NCI-H2107 treated with DMSO at 0.1 percent for 48 hours (cell line): ENCODE results near the gene FGFBP2.

ENCODE experiments used
- DNase-seq: peaks from one replicate; lab custom pipeline; 2025; ENCODE audit not compliant: unreplicated experiment; lab: John Stamatoyannopoulos, UW

FGFBP2 gene

DNA sequence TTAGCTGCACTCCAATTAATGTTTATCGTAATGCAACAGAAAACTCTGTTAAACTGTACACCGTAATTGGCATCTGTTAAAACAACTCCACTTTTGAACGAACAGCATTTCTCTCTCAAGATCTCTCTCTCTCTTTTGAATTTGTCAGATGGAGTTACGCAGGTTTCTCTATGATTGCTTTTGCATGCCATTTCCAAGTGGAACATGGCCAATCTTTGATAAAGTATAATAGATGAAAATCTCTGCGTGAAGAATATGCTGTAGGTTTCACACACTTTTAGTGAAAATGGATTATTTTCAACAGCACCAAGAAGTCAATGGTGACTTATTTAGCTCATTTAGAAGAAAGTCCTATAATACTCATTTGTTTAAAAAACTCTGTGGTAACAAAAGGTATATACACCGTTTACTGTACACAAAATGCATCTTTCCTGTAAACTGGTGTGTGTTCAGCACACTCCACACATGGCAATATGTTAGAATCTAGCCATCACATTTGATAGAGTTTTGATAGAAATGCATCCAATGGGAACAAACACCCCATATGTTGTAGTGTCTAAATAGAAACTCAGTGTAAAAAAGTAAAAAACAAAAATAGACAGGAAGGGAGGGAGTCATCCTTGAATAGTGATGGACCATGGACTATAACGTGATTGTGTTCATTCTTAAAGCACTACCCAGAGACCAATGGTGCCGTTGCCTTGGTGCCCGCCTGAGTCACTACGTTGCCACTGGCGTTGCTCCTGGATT, 5.8 kb upstream of the FGFBP2 start:
- DNase-seq = no peak

DNA sequence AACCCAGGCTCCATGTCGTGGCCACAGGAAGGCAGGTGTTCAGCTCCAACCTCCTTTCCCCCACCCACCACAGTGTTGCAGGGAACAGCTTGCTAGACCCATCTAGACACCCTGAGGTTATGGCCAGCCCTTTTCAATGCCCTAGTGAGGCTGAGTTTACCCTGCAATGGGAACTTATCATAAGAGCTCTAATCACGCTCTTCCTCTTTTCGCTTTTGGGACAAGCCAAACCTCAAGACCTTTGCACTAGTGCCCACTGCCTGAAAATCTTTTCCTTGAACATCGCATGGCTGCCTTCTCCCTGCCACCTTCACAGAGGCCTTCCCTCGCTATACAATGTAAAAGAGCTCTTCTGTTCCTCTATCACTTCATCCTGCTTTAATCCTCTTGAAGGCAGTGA, 2.4 kb upstream of the FGFBP2 start:
- no peak for DNase-seq

DNA sequence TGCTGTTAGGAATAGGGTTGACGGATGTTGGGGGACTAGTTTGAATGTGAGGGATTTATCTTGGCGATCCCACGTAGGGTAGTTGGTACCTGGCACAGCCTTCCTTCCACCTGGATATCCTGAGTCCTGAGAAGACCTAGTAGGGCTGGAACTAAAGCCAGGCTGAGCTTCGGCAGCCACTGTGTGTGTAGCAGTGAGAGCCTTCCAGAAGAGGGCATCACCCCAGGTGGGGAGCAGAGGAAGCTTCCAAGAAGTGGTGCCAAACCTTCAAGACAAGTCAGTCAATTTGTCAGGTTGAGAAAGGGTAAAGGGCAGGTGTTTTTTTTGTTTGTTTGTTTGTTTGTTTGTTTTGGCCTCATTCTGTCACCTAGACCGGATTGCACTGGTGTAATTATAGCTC, 1.2 kb upstream of the FGFBP2 start:
- DNase-seq = no peak

DNA sequence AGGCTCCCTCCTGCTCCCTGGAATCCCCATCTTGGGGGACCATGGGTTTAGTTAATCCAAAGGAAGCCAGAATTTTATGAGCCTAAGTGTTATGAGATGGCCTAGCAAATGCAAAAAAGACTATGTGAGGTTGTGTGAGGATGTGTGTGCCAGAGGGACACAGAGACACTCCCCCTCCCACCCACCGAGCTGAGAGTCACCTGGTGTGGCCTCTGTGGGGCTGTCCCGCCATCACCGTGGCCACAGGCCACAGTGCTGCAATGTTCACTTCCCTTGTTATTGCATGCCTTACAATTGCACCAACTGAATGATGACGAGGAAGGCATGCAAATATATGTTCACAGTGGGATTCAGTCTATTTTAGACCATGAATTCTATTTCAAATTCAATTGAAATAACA, 601 bp upstream of the FGFBP2 start:
- no peak for DNase-seq

DNA sequence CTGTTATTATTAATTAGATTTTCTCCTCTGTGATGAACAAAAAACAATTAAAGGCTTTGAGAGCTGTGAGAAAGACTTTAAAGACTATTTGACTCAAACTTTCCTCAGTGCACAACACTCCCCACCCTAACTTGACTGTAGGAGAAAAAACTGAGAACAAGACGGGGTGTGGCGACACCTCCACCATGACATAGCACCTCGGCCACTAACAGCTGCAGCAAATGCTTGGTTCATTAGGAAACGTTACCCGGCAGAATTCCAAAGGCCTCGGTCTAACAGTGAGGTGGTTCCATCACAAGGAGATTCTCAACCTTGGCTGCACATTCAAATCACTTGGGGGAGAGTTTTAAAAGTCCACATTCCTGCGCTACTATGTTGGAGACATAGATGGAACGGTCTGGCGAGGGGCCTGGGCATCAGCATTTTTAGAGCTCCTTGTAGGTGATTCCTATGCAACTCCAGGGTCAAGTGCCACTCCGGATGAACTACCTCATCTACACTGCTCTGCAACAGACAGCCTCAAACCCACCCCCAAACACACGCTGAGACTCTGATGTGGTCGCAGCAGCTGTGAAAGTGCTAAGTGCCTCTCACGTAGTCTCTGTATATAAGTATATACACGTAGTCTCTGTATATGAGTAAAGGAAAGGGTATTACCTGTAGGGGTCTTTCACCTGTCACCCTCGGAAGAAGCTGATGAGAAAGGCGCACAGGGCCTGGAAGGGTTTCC, 1.0 kb downstream of the FGFBP2 start:
- DNase-seq = no peak

DNA sequence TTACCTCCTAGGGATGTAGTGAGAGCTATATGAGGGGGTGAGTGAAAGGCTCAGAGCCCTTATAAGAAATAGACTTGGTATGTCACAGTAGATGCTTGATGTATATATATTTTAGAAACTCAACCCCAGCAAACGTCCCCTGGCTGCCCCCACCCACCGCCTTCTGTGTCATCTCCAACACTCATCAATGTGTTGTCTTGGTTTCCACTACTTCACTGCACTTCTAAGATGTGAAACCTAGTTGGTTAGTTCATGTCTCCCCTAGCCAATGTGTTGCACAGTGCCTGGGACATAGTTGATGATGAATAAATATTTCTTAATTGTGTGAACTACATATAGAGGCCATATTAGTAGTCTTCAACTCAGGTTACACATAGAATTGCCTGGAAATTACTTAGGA, 4.4 kb downstream of the FGFBP2 start:
- DNase-seq = no peak

DNA sequence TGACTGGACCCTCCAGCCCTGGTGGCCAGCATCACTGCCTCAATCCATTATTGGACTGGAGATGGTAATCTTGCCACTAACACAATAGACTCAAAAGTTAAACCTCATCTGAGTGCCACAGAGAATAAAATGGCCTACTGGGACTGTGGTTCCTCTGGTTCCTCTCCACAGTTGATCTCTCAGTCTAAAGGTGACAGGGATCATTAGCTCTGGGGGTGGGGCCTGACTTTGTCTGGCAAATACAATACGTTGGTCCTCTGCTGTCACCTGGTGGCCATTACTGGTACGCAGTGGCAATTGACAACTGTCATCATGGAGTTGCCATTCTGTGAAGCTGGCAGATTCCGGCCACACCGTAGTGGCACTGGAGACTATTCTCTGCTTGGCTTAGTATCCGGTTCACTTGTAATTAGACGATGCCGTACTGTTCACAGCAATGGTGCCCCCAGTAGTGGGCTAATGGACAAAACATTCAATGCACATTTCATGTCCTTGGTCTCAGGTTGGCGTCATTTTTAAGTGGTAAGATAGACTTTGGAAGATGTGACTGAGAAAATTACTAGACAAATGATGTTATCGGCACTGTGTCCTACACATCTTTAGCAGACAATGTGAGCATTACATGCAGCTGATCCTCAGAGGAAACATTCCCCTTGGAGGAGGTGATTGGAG, 6.7 kb downstream of the FGFBP2 start:
- peak; percentile 48 for DNase-seq

DNA sequence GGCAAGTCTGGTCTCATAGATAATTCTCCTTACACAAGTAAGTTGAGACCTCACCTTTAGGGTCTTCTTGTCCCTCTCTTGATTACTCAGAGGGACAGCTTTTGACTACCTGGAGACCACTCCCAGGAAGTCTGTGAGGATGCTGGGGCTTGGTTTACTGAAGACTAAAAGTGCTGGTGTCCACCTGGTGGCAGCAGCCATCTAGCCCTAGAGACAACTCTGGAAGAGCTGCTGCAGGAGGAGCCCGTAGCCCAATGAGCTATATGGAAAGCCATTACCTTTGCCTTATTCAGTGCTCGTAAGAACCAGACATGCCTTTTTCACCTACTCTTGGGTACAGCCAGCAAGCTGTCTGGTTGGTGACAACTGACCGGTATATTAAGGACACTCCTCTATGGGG, 7.3 kb downstream of the FGFBP2 start:
- DNase-seq = no peak

DNA sequence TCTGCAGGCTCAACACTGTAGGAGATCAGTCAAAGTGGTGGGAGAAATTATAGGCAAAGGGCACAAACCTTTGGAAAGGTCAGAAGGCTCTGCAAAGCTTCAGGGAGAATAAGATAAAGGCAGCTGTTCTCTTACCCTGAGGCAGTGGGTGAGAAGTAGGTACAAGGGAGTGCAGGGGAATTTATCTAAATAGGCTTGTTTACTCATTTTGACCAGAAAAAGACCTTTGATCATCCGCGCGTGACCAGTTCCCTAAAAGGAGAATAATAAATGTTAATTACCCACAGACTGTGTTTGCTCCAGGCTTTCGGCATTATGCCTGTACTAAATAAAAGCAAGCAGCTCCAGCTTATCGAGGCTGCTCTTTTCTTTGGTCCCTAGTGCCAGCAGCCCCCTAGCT, 9.3 kb downstream of the FGFBP2 start:
- DNase-seq = no peak

DNA sequence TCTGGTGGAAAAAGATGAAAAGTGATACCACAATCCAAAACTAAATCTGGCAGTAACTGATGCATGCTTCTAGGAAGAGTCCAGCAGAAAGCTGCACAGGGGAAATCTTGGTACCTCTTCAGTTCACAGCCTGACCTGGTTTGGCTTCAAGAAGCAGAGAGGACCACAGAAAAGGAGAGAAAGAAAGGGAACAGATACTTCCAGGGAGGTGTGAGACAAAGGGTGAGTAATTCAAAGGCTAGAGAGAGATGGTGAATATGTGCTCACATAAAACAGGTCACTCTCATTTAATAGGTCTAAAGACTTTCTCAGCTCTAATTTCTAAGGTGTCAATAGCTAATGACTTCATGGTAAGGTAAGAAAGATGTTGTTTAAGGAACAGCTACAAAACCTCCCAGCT, 11.2 kb downstream of the FGFBP2 start:
- no peak for DNase-seq

DNA sequence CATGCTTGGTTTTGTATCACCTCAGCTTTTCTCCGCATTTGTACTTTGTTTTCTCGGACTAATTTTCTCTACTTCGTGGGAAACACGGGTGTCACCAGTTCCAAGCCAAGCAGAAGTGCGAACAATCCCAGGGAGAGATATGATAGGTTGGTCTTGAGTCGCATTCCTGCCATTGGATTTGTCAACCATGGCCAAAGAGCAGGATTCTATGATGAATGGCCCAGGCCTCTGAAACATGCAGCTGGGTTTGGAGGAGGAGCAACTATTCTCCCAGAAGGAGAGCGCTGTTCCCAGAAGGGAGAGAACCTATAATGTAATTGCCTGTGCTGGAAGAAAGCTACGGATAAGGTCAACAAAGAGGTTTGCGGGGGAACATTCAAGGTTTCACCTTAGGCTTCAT, 14.1 kb downstream of the FGFBP2 start:
- no peak for DNase-seq

DNA sequence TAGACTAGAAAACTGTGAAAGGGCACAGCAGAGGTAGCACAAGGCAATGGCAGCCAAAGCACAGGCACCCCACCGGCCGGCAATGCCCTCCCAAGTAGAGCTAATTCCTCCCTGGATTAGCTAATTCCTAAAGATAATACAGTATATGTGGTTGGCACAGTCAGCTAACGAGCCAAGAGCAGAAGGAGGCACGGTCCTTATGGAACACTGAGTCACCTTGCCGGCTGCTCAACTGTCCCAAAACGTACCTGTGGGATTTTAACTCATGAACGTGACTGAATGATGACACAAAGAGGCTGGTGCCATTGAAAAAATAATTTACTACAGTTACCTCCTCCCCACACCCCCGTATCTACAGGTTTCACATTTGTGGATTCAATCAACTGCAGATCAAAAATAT, 15.3 kb downstream of the FGFBP2 start:
- no peak for DNase-seq

DNA sequence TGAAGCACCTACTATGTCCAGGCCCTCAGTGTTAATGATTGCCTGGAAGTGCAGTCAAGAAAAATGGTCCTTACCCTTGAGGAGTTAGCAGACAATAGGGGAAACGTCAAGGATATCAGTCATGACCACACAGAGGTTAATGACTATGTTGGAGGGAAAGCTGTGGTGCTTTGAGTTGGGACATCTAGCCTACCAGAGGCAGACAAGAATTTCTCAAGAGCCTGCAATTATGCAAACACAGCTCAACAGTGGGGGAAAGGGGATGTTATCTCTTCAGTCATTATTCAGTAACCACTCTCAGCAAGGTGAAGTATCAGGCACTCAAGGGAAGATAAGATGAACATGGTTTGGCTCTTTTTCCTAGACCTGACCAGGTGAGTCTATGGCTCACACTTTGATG, 17.5 kb downstream of the FGFBP2 start:
- no peak for DNase-seq

DNA sequence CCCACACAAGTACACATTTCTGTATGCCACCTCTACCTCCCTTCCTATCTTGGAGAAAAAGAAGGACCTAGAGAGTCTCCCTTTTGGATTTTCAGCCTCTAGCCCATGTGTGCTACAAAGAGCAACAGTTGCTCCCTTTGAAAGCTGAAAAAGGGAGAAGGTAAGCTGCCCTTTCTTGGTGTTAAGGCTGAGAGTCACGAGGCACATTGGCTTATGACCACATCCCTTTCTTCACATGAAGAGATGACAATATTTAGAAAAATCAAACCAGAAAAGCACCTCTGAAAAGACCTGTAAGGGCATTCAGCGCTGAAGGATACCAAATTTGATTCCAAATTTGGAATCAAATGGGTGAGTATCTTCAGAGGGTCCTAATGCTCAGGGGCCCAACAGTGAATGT, 18.1 kb downstream of the FGFBP2 start:
- DNase-seq = no peak

DNA sequence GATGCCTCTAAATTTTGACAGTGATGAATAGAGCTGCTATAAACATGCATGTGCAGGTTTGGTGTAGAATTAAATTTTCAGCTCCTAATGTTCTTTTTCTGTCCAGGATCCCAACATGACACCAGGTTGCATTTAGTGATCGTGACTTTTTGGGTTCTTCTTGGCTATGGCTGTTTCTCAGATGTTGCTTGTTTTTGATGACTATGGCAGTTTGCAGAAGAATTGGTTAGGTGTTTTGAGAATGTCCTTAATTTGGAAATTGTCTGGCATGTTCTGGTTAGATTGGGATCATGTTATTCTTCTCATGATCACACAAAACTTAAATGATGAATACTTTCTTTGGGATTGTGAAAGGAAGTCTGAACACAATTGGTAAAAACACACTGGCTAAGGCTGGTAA, 20.7 kb downstream of the FGFBP2 start:
- no peak for DNase-seq

DNA sequence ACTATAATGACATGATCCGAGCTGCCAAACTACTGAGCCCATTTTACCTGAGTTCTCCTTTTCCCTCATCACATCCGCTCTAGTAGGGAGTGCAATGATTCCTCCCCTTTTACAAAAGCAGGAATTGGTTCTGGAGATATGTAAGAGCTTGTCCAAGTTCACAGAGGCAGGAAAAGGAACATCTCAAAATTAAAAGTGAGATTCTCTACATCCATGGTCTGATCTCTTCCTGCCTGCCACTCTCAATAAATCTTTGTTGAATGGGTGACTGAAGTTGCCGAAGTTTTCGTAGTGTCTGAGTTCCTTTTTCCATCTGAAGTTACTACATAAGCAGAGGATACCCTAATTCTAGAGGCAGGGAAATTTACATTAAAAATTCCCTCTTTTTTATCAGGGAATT, 24.3 kb downstream of the FGFBP2 start, which contains the start of gene FGFBP1:
Gene FGFBP1, minus strand, starts transcription at position 101 of the 400 bp plus-strand sequence. CDS start 2,108 bp downstream, outside the sequence.
- no peak for DNase-seq

DNA sequence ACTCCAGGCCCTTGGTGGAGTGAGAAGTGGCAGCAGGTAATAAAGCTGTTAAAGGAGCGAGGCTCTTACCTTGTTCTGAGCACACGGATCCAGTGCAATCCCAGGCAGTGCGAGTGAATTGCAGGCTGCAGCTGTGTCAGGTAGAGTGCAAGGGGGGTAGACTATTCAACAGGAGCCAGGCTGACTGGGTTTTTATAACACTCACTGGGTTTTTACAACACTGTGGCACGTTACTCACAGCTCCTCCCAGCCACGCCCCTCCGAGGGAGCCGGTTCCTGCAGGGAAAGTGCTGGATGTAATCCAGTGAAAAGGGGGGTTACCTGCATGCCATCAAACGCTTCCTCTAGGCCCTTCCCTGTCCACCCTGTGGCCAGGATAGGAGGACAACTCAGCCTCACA, 24.8 kb downstream of the FGFBP2 start:
- no peak for DNase-seq

DNA sequence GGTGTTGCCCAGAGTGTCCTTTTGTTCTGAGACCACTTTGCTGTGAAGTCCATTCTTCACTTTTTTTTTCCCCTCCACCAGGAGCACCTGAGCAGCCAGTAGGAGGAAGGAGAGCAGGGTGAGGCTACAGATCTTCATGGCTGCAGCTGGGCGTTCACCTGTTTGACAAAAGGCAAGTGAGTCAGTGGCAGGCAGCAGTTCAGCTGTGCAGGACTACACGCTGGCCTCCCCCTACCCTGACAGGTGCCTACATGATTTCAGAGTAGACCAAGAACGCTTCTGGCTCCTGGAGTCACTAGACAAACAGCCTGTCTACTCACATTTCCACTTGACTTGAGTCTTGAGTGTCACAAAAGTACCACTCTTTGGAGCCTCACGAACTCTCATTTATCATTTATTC, 26.5 kb downstream of the FGFBP2 start:
- DNase-seq = no peak

DNA sequence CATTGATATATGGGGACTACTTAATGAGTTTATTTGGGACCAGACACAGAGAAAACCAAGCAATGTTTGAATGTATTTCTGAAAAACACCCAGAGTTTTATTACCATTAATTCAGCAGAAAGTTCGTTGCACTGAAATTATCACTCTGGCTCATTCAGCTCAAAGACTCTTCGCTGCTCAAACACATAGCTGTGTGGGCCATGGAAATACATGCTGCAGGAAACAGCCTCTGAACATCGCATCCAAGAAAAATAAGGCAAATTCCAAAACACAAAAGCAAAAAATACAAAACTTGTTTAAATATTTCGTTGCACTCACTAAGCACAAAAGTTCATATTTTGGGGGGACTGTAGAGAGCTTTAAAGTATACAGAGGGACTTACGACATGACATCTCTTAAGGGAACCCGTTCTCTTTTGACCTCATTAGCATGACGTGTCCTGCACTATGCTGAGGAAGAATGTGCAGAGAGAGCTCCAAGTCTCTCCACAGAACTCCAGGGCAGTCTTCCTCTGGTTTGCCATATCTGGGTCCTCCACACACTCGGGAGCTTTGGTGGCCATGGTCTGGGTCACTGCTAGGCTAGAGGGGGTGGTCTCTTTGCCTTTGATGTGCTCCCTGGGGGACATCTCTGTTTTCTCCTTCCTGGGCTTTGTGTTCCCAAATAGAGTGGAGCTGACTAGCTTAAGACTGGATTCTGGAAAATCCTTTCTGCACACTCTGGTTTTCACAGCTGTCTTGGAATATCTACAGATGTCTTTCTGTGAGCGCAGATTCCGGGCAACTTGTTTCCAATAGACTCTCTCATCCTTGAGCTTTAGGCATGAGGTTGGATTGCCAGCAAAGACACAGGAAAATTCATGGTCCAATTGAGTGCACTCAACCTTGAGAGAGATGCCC, 27.2 kb downstream of the FGFBP2 start:
- no peak for DNase-seq

DNA sequence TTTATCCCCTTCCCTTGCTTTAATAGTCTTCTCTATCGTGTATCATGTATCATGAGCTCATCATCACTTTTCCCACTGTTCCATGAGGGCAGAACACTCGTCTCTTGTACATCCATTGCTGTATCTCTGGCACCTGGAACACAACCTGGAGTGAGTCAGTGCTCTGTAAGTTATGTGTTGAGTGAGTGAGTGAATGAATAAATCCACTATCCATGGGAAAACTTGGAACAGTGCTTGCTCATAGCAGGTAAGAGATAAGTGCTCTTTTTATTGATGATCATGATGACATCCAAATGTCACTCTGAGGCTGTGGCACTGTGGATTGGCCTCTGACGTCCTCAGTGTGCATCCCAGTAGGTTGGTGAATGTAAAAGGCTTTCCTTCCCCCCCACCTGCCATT, 28.7 kb downstream of the FGFBP2 start:
- DNase-seq = no peak
